IMR-90 (cell line): Measurements from ENCODE around the gene YPEL2. TPM values are rescaled to one million over a fixed set of nuclear protein-coding genes. Genes with fewer than 3 reads are reported as not detected.
A peak's percentile ranks its signal among the peaks of the same experiment; 100 is the strongest.

Experiments
- ATAC-seq: fragments of 200-7000 bp; cut with Tn5 transposase; 2 replicates; pipeline ENCODE4 v1.9.1; 2020; ENCODE audit warnings: low read depth, mild to moderate bottlenecking, moderate library complexity
- BruUV-seq: library from RNA; stranded (reverse); fragments of 400-500 nt; replicated peaks from 2 replicates; lab custom pipeline; 2021; lab: Mats Ljungman, UMichigan
- CTCF ChIA-PET: fragments of 300-600 bp; formaldehyde crosslinking; extraction: SDS; loops from one replicate; lab custom pipeline; 2021; ENCODE audit warnings: antibody characterized with exemption; lab: Yijun Ruan, JAX
- POLR2A ChIA-PET: fragments of 300-600 bp; sonication (Branson Sonifier 250); formaldehyde crosslinking; loops from one replicate; lab custom pipeline; 2022; ENCODE audit warnings: antibody characterized with exemption; ENCODE audit not compliant: unreplicated experiment; lab: Charles Lee
- DNase-seq: peaks from one replicate; pipeline ENCODE4 v3.0.0; 2013
- H2AFZ ChIP-seq: replicated peaks from 2 replicates; pipeline ENCODE3; 2013; ENCODE audit warnings: low read length, mild to moderate bottlenecking; ENCODE audit not compliant: poor library complexity
- H2AK5ac ChIP-seq: 2 replicates; pipeline ENCODE4 v1.6.1; 2013; ENCODE audit warnings: low read depth, low read length, inconsistent platforms
- H2AK9ac ChIP-seq: replicated peaks from 2 replicates; pipeline ENCODE3; 2013; ENCODE audit warnings: mild to moderate bottlenecking, low read depth, low read length, moderate library complexity; ENCODE audit not compliant: poor library complexity
- H2BK120ac ChIP-seq: 2 replicates; pipeline ENCODE4 v1.6.1; 2013; ENCODE audit warnings: low read depth, low read length, inconsistent platforms
- H2BK15ac ChIP-seq: 3 replicates; pipeline ENCODE4 v1.6.1; 2013; ENCODE audit warnings: low read depth, low read length, inconsistent platforms
- H2BK20ac ChIP-seq: 2 replicates; pipeline ENCODE4 v1.6.1; 2013; ENCODE audit warnings: low read depth, mild to moderate bottlenecking, inconsistent platforms, low read length, moderate library complexity
- H2BK5ac ChIP-seq: 2 replicates; pipeline ENCODE4 v1.6.1; 2013; ENCODE audit warnings: mild to moderate bottlenecking, low read depth, low read length, inconsistent platforms; ENCODE audit not compliant: poor library complexity, severe bottlenecking
- H3K14ac ChIP-seq: replicated peaks from 2 replicates; pipeline ENCODE4 v1.6.1; 2013; ENCODE audit warnings: low read depth, low read length, inconsistent platforms
- H3K18ac ChIP-seq: 2 replicates; pipeline ENCODE4 v1.6.1; 2013; ENCODE audit warnings: low read depth, low read length, control low read depth
- H3K23ac ChIP-seq: 2 replicates; pipeline ENCODE4 v1.6.1; 2013; ENCODE audit warnings: low read depth, low read length, inconsistent platforms
- H3K27ac ChIP-seq: 2 replicates; pipeline ENCODE4 v1.5.1; 2013; ENCODE audit warnings: mild to moderate bottlenecking, control low read depth, low read length; ENCODE audit not compliant: insufficient read depth
- H3K27me3 ChIP-seq: 2 replicates; pipeline ENCODE4 v1.6.1; 2013; ENCODE audit warnings: low read length; ENCODE audit not compliant: control insufficient read depth, insufficient read depth
- H3K36me3 ChIP-seq: 2 replicates; pipeline ENCODE4 v1.6.1; 2013; ENCODE audit warnings: low read length, mixed read lengths; ENCODE audit not compliant: control insufficient read depth, insufficient read depth
- H3K4ac ChIP-seq: 2 replicates; pipeline ENCODE4 v1.6.1; 2013; ENCODE audit warnings: low read depth, low read length, inconsistent platforms
- H3K4me1 ChIP-seq: 2 replicates; pipeline ENCODE4 v1.6.1; 2013; ENCODE audit warnings: low read length, mixed read lengths; ENCODE audit not compliant: control insufficient read depth, insufficient read depth
- H3K4me2 ChIP-seq: 2 replicates; pipeline ENCODE4 v1.6.1; 2013; ENCODE audit warnings: low read depth, mild to moderate bottlenecking, control low read depth, low read length, moderate library complexity
- H3K4me3 ChIP-seq: 2 replicates; pipeline ENCODE4 v1.5.1; 2013; ENCODE audit warnings: low read depth, mild to moderate bottlenecking, control low read depth, low read length, moderate library complexity; ENCODE audit not compliant: insufficient read depth
- H3K56ac ChIP-seq: 2 replicates; pipeline ENCODE4 v1.6.1; 2013; ENCODE audit warnings: low read length, inconsistent platforms; ENCODE audit not compliant: insufficient read depth; ENCODE audit errors: extremely low read depth
- H3K79me1 ChIP-seq, 2 experiments: 2 replicates each; pipeline ENCODE4 v1.6.1; 2013; ENCODE audit warnings: low read length in 2 of 2, inconsistent platforms in 1 of 2, low read depth in 1 of 2
- H3K9ac ChIP-seq: 2 replicates; pipeline ENCODE4 v1.6.1; 2013; ENCODE audit warnings: low read depth, low read length, control low read depth
- H3K9me1 ChIP-seq: 2 replicates; pipeline ENCODE4 v1.6.1; 2013; ENCODE audit warnings: low read length, inconsistent platforms; ENCODE audit not compliant: insufficient read depth
- H3K9me3 ChIP-seq: 2 replicates; pipeline ENCODE4 v1.6.1; 2013; ENCODE audit warnings: low read length; ENCODE audit not compliant: control insufficient read depth, insufficient read depth
- H4K20me1 ChIP-seq: 2 replicates; pipeline ENCODE4 v1.6.1; 2013; ENCODE audit warnings: low read length, inconsistent platforms; ENCODE audit not compliant: insufficient read depth
- H4K5ac ChIP-seq: 2 replicates; pipeline ENCODE4 v1.6.1; 2013; ENCODE audit warnings: mild to moderate bottlenecking, low read depth, low read length, control low read depth
- H4K8ac ChIP-seq, 2 experiments: 2 replicates each; pipeline ENCODE4 v1.6.1; 2013; ENCODE audit warnings: low read depth in 2 of 2, low read length in 2 of 2, control low read depth in 1 of 2, inconsistent platforms in 1 of 2
- H4K91ac ChIP-seq: 2 replicates; pipeline ENCODE4 v1.6.1; 2013; ENCODE audit warnings: low read depth, low read length, inconsistent platforms; ENCODE audit not compliant: insufficient read depth
- CHD1 ChIP-seq: IDR thresholded peaks from 2 replicates; pipeline ENCODE4 v1.6.1; 2012; ENCODE audit warnings: low read depth, low read length, improper control_type of control experiment
- ELK1 ChIP-seq: fragments of 150-350 bp; IDR thresholded peaks from 2 replicates; pipeline ENCODE4 v1.6.1; 2016; ENCODE audit warnings: low read depth, mild to moderate bottlenecking, low read length, moderate library complexity, borderline replicate concordance
- FOS ChIP-seq: fragments of 150-350 bp; IDR thresholded peaks from 2 replicates; pipeline ENCODE4 v1.6.1; 2016; ENCODE audit warnings: low read depth, low read length
- MAFK ChIP-seq: IDR thresholded peaks from 2 replicates; pipeline ENCODE4 v1.6.1; 2012; ENCODE audit warnings: low read depth, low read length, improper control_type of control experiment
- POLR2A ChIP-seq: IDR thresholded peaks from 2 replicates; pipeline ENCODE4 v1.6.1; 2012; ENCODE audit warnings: mild to moderate bottlenecking, low read depth, low read length
- RAD21 ChIP-seq: IDR thresholded peaks from 2 replicates; pipeline ENCODE4 v1.6.1; 2012; ENCODE audit warnings: low read length, improper control_type of control experiment
- SMC3 ChIP-seq: fragments of 150-350 bp; IDR thresholded peaks from 2 replicates; pipeline ENCODE4 v1.6.1; 2016; ENCODE audit warnings: low read depth, mild to moderate bottlenecking, antibody characterized with exemption, low read length, moderate library complexity
- WGBS, 2 experiments: methylation state at CpG; one replicate each; pipeline versions ENCODE4 v1.1.5 to v1.1.7; 2013; ENCODE audit warnings: missing lambda C conversion rate in 2 of 2; ENCODE audit not compliant: insufficient read length in 1 of 2; ENCODE audit errors: extremely low coverage in 2 of 2; 5-methylcytosine and 5-hydroxymethylcytosine counted together
- dilution Hi-C: fragments of 300-500 bp; cut with HindIII; formaldehyde crosslinking; loops from one replicate; pipeline ENCODE4 v1.14.3; 2018; ENCODE audit warnings: low sequenced_read_pairs; ENCODE audit not compliant: unreplicated experiment
- in situ Hi-C: fragments of 300-500 bp; cut with MboI; formaldehyde crosslinking; loops from 3 replicates; pipeline ENCODE4 v1.14.3; 2019; ENCODE audit warnings: low sequenced_read_pairs, inconsistent platforms, mixed read lengths
- intact Hi-C: fragments of 100-400 bp; cut with micrococcal nuclease; formaldehyde crosslinking; loops from 2 replicates; pipeline ENCODE4 v1.10.0; 2022
- polyA plus RNA-seq, 3 experiments: library from polyadenylated mRNA; depleted of rRNA; stranded (reverse); fragments of >200 nt; gene quantifications; 2 replicates each; pipeline ENCODE4 v1.2.3, GENCODE V29; 2012; ENCODE audit warnings: low replicate concordance in 1 of 3
- total RNA-seq: library from RNA; depleted of rRNA; stranded (reverse); fragments of >200 nt; gene quantifications from 2 replicates; pipeline ENCODE4 v1.2.3, GENCODE V29; 2012

Gene YPEL2
- total and polyA plus RNA-seq, 2 of the 4 experiments (the other 2 are of a cell fraction) = 2.3 to 3.4 TPM

- H2AK5ac ChIP-seq = peak overlapping the region; percentile 34
- no peaks in the 10 kb centered on the region; the same call in 1 of the 2 replicates for H3K27me3 ChIP-seq
- no peak for ATAC-seq
- dilution Hi-C loops (no loop called here), in situ Hi-C loops (no loop called here), intact Hi-C loops (no loop called here)
- H3K23ac ChIP-seq = no peak overlapping the region
- H3K9me3 ChIP-seq = peaks cover 4% of the 10 kb centered on the region
- H3K18ac ChIP-seq = no peak overlapping the region
- no peaks in the 10 kb centered on the region for H4K20me1 ChIP-seq
- peak overlapping the region; percentile 35 for H2AFZ ChIP-seq
- 0 out of 3 replicates have a peak overlapping the region, but pooled peaks have one; percentile 14 for H2BK15ac ChIP-seq
- H3K14ac ChIP-seq = no peak overlapping the region
- H3K9me1 ChIP-seq = peaks cover 3% of the 10 kb centered on the region
- CTCF ChIA-PET = no interaction called here
- no peak overlapping the region for H3K27ac ChIP-seq
- no peak overlapping the region for H4K91ac ChIP-seq
- H3K9ac ChIP-seq = no peak overlapping the region
- TF ChIP-seq RAD21 (no peak), MAFK (no peak), ELK1 (no peak), POLR2A (no peak), CHD1 (no peak), FOS (no peak), SMC3 (no peak)
- no peaks in the 10 kb centered on the region for H3K36me3 ChIP-seq
- H3K4me1 ChIP-seq = peaks cover 7% of the 10 kb centered on the region; the same call in 1 of the 2 replicates
- no peaks in the 10 kb centered on the region for H3K79me1 ChIP-seq
- H3K4me2 ChIP-seq = no peak overlapping the region
- no peak overlapping the region for H4K5ac ChIP-seq
- H3K4ac ChIP-seq = peak overlapping the region; percentile 36
- H3K56ac ChIP-seq = no peak overlapping the region
- H2BK20ac ChIP-seq = peak overlapping the region; percentile 67; the same call in 1 of the 2 replicates
- no peak overlapping the region for H4K8ac ChIP-seq
- 83% methylated on average over 1 of the region's 3 CpGs; no CpG with 5 or more reads in 1 of the 2 experiments for WGBS, 2 experiments
- no peak for DNase-seq
- POLR2A ChIA-PET = interaction anchor here (0.6 kb wide), 1 partner anchor 750 kb away, joined by 6 read pairs; no protein-coding TSS in a partner anchor
- no TSS peak for BruUV-seq
- H3K4me3 ChIP-seq = no peak overlapping the region
- no peak overlapping the region for H2BK5ac ChIP-seq
- H2AK9ac ChIP-seq = no peak overlapping the region
- peak overlapping the region; percentile 48; the same call in 1 of the 2 replicates for H2BK120ac ChIP-seq
Measured at GRCh38 chr17:59434429-59434828, 103.0 kb downstream of the YPEL2 start.
